Measurements from ENCODE around the gene NCF2.
"Not testable (repeated sequence)": the region's sequence is repeated elsewhere in the genome, so short reads cannot be mapped to it uniquely, and the experiment has no call there.

GRCh38 chr1:183626236-183626635 lies 36.0 kb upstream of the NCF2 start:
- TF ChIP-seq CTCF (IDR thresholded peaks at IDR 0.05 in 4 of 5, conservative IDR thresholded peaks at IDR 0.05 in 1 of 5); POLR2A (IDR thresholded peaks at IDR 0.05): not testable (repeated sequence)
